ENCODE measurements around the gene SLC12A9.
"Not testable (repeated sequence)": the region's sequence is repeated elsewhere in the genome, so short reads cannot be mapped to it uniquely, and the experiment has no call there.

Gene SLC12A9

DNA sequence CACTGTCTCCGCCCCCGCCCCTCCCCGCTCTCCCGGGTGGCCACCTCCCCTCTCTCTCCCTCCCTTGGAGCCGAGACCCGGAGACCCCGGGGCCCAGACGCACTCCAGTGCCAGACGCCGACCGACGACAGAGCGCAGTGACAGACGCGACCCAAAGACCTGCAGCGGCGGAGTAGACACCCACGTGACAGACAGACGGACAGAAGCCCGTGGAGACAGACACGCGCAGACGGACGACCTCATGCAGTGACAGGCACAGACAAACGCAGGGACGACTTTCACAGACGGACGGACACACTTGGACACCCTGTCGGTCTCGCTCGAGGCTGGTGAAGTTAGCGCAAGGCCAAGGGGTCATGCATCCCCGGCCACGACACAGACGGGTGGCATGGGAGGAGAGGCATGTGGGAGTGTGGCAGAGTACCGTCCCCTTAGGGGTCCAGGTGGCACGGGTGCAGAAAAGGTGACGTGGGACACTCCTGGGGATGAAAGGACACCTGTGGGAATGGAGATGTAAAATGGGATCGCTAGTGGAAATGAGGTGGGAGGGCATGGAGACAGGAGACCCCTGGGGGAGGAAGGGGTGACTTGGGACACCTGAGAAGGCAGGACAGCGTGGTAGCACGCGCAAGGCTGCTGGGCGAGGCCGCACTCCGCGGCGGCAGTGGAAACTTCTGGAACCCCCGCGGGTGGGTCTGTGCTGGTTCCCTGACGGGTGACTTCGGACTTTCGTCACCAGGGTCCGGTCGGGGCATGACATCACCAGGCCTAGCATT lies 43.6 kb downstream of the SLC12A9 start:
- no peak for DNase-seq (ENCODE audit: low read depth, low spot score)

DNA sequence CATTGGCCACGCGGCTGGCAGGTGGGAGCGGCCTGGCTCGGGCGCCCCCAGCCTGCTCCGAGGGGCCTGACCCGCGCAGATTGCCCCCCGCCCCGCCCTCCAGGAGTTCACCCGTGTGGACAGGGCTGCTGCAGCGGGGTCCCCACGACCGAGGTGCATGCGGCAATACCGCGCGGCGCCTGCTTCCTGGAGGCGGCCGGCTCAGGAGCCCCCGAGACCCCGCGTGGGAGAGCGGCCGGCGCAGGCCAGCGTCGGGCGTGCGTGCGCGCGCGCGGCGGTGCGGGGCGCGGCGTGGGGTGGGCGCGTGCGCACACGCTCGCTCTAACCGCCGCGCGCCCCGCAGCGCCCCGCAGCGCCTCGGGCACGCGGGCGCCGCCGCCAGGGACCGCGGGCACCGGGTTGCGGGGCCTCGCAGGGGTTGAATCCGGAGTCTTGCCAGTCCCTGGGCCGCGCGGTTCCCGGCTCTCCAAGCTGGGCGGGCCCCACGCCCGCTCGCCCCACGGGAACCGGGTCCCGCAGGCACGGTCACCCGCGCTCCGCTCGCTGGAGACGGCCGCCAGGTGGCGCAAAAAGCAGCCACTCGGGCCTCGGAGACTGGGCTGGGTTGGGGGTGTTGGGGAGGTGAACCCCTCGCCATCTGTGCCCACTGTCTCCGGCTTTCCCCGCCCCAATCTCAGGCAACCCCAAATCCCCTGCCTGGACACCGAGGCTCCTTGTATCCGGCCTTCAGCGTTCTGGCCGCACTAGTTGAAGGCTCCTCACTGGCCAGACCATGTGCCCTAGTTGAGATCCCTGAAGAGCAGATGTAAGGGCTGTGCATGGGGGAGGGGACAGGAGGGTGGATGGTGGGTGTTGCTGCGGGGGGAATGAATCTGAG lies 44.5 kb downstream of the SLC12A9 start:
- no peak for DNase-seq (ENCODE audit: low read depth, low spot score)

DNA sequence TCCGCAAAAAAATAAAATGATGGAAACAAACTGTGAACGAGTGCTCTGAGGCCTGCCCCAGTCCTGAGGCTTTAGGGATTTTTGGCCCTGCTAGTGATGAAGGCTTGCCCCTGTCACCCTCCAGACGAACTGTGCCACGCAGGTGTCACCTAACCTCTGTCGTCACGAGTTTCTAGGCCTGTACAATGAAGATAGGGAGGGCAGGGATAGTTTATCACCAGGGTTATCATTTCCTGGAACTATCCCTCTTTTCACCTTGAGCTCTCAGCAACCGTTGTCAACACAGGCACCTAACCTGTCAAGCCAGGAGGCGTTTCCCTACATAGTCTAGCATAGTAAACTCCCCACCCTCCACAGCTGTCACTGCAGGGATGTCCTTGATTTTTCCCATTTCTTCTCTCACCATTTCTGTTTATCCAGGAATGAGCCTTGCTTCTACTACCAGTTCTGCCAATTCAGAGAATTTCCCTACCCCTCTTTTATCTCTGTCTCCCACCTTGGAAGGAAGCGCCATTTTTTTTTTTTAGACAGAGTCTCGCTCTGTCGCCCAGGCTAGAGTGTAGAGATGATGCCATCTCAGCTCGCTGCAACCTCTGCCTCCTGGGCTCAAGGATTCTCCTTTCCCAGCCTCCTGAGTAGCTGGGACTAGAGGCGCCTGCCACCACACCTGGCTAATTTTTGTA lies 45.4 kb downstream of the SLC12A9 start:
- DNase-seq (ENCODE audit: low read depth, low spot score): no peak

DNA sequence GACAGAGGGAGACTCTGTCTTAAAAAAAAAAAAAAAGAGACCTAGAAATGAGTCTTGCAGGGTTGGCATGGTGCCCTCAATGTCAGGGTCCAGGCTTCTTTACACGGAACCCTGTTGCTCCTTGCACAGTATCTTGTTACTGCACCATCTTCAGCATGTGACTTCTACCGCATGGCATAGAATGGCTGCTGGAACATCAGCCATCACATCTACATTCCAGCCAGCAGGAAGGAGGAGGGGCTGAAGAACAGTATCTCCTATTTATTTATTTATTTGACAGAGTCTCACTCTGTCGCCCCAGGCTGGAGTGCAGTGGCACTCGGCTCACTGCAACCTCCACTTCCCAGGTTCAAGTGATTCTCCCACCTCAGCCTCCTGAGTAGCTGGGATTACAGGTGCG lies 46.9 kb downstream of the SLC12A9 start:
- no peak for DNase-seq (ENCODE audit: low read depth, low spot score)

DNA sequence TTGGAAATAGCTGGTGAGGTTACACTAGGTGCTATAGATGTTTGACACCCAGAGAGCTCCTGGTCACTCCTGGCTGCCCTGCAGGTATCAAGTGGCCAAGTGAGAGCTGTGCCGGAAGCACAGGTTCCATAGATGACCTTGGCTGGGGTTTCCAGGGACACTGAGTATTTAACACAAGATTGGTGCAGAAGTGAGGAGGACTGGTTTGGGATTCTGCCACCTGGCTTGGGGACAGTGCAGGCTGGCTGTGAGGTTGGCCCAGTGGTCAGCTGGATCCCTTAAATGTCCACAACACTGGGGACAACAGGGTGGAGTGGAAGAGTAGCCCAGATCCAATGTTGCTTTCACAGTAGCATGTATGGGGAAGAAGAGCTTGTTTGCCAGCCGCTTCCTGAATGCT lies 48.5 kb downstream of the SLC12A9 start:
- DNase-seq (ENCODE audit: low read depth, low spot score): no peak

DNA sequence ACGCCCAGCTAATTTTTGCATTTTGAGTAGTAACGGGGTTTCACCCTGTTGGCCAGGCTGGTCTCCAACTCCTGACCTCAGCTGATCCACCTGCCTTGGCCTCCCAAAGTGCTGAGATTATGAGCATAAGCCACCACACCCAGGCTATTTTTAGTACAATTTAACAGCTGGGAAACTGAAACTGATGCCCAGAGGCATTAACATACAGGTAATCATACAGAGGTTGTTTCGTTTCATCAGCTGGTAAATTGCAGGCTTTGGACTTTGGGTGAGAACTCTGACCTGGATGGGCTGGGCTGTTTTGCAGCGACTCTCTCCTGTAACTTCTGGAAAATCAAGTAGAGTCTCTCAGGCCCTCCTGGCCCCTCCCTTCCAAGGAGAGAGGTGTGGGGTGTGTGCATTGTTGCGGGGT lies 49.4 kb downstream of the SLC12A9 start:
- DNase-seq (ENCODE audit: low read depth, low spot score): no peak

DNA sequence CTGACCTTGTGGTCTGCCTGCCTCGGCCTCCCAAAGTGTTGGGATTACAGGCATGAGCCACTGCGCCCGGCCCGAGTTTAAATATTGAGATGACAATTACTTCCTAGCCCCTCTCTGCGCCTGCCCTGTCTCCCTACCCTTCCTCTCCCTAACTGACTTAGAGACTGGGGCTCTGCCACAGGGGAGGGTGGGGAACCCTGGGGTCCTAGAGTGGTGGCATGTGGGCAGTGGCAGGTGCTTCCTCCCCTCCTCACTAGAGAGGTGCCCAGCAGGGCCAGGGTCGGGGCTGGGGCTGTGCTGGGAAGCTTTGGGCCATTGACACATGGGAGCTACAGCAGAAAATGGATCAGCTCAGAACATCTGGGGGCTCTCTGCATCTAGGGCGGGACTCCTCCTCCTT lies 50.1 kb downstream of the SLC12A9 start:
- DNase-seq (ENCODE audit: low read depth, low spot score): no peak

DNA sequence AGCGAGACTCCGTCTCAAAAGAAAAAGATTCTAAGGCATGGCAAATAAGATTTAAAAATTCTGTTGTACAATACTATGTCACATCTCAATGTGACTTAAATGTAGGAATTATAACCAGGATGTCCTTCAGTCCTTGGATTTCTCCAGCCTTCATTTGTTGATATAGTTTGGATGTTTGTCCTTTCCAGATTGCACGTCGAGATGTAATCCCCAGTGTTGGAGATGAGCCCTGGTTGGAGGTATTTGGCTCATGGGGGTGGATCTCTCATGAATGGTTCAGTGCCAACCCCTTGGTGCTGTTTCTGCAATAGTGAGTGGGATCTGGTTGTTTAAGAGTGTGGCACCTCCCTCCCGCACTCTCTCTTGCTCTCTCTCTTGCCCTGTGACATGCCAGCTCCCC lies 56.0 kb downstream of the SLC12A9 start:
- no peak for DNase-seq (ENCODE audit: low read depth, low spot score)

DNA sequence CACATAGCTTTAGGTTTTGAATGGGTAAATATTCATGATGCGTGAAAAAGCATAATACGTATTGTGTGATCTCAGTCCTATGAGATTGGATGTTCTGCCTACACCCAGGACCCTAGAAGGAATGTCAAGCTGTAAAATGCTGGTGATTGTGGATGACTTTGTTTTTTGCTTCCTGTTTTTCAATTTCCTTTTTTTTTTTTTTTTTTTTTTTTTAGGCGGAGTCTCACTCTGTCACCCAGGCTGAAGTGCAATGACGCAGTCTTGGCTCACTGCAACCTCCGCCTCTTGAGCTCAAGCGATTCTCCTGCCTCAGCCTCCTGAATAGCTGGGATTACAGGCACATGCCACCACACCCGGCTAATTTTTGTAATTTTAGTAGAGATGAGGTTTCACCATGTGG lies 57.9 kb downstream of the SLC12A9 start:
- DNase-seq (ENCODE audit: low read depth, low spot score): not testable (repeated sequence)

DNA sequence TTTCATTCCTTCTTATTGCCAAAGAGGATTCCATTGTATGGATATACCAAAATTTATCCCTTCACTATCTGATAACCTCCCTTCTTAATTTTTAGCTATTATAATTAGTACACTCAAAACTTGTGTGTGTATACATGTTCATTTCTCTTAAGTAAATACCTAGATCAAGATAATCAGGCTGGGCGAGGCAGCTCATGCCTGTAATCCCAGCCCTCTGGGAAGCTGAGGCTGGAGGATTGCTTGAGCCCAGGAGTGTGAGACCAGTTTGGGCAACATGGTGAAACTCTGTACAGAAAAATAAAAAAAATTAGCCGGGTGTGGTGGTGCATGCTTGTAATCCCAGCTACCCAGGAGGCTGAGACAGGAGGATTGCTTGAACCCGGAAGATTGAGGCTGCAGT lies 59.0 kb downstream of the SLC12A9 start:
- DNase-seq (ENCODE audit: low read depth, low spot score): no peak

DNA sequence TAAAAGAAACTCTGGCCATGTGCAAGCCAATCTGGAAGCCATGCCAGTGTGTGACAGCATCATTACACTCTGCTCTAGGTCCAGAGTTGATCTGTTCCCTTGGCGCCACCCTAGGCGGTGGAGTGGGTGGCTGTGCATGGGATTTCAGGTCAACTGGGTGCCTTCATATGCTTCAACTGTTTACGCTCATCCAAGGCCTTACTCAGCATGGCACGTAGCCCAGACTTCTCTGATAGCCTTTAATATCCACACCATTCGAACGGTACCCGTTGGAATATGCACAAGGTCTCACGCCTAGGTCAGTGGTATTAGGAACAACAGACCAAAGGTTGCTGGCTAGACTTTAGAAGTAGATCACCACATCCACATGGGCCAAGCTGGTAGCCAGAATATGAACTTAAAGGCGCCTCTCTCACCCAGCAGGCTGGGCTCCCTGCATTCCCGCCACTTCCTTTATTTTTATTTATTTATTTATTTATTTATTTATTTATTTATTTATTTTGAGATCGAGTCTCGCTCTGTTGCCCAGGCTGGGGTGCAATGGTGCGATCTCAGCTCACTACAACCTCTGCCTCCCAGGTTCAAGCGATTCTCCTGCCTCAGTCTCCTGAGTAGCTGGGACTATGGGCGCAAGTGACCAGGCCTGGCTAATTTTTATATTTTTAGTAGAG lies 61.8 kb downstream of the SLC12A9 start:
- no peak for DNase-seq (ENCODE audit: low read depth, low spot score)

DNA sequence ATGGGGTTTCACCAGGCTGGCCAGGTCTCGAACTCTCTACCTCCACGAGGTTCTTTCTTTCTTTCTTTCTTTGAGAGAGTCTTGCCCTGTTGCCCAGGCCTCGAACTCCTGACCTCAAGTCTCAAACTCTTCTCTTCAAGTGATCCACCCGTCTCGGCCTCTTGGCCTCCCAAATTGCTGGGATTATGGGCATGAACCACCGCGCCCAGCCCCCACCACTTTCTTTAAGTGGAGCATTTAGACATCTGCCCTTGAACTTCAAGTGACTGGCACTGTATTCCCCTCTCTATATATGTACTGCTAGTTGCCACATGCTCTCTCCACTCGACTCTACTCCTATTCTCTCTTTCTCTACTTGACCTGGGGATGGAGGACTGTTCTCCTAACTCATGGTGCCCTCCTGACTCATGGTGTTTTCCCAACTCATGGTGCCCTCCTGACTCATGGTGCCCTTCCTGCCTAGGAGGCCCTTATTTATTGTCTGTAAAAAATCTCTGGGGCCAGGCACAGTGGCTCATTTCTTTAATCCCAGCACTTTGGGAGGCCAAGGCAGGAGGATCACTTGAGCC lies 62.5 kb downstream of the SLC12A9 start:
- no peak for DNase-seq (ENCODE audit: low read depth, low spot score)
